Epidermal melanocyte (primary cell): ENCODE data around the gene SLIT1.

Source experiments
- DNase-seq: peaks from one replicate; pipeline ENCODE4 v3.0.0; 2011; ENCODE audit warnings: low spot score; ENCODE audit not compliant: insufficient read length

SLIT1 gene

GRCh38 chr10:97003804-97004201 lies 182.0 kb downstream of the SLIT1 start:
- no peak for DNase-seq

GRCh38 chr10:97003151-97003803 lies 182.5 kb downstream of the SLIT1 start:
- DNase-seq, result no peak

GRCh38 chr10:97002670-97003069 lies 183.1 kb downstream of the SLIT1 start:
- no peak for DNase-seq

- no peak for DNase-seq
Observed at GRCh38 chr10:97001183-97001991, 184.4 kb downstream of the SLIT1 start.

- DNase-seq, result no peak
Observed at GRCh38 chr10:97000487-97001182, 185.1 kb downstream of the SLIT1 start.

GRCh38 chr10:96999987-97000386 lies 185.8 kb downstream of the SLIT1 start:
- DNase-seq, result no peak

GRCh38 chr10:96999337-96999736 lies 186.4 kb downstream of the SLIT1 start:
- no peak for DNase-seq

GRCh38 chr10:96998329-96998888 lies 187.3 kb downstream of the SLIT1 start:
- no peak for DNase-seq

- DNase-seq, result no peak
Observed at GRCh38 chr10:96996275-96996965, 189.3 kb downstream of the SLIT1 start.

- peak; percentile 88 for DNase-seq
Observed at GRCh38 chr10:96995851-96996250, 189.9 kb downstream of the SLIT1 start.

- no peak for DNase-seq
Observed at GRCh38 chr10:96992721-96993120, 193.0 kb downstream of the SLIT1 start.

- no peak for DNase-seq
Observed at GRCh38 chr10:96991313-96991841, 194.4 kb downstream of the SLIT1 start.

- no peak for DNase-seq
Observed at GRCh38 chr10:96988426-96988825, 197.3 kb downstream of the SLIT1 start.

- no peak for DNase-seq
Observed at GRCh38 chr10:96987842-96988175, 197.9 kb downstream of the SLIT1 start.

- DNase-seq, result no peak
Observed at GRCh38 chr10:96987141-96987841, 198.5 kb downstream of the SLIT1 start.

GRCh38 chr10:96986200-96986856 lies 199.4 kb downstream of the SLIT1 start:
- DNase-seq, result no peak

GRCh38 chr10:96984541-96985131 lies 201.1 kb downstream of the SLIT1 start:
- no peak for DNase-seq

GRCh38 chr10:96982149-96982930 lies 203.4 kb downstream of the SLIT1 start:
- DNase-seq, result no peak

GRCh38 chr10:96978621-96979154 lies 207.1 kb downstream of the SLIT1 start:
- no peak for DNase-seq
